OCI-LY7 (cell line): ENCODE results near the gene SND1. TPM values are rescaled to one million over a fixed set of nuclear protein-coding genes. Genes with fewer than 3 reads are reported as not detected.

Experiments
- BruUV-seq: library from RNA; stranded (reverse); fragments of 400-500 nt; replicated peaks from 2 replicates; lab custom pipeline; 2021; lab: Mats Ljungman, UMichigan
- CTCF ChIA-PET: fragments of 300-600 bp; sonication (Branson Sonifier 250); formaldehyde crosslinking; loops from one replicate; lab custom pipeline; 2022; ENCODE audit warnings: antibody characterized with exemption; ENCODE audit not compliant: unreplicated experiment; lab: Charles Lee
- POLR2A ChIA-PET: fragments of 300-600 bp; sonication (Branson Sonifier 250); formaldehyde crosslinking; loops from one replicate; lab custom pipeline; 2022; ENCODE audit warnings: antibody characterized with exemption; lab: Charles Lee
- DNase-seq: peaks from one replicate; pipeline ENCODE4 v3.0.0-alpha.2; 2015; ENCODE audit warnings: low spot score
- H2AFZ ChIP-seq: fragments of 200-600 bp; sonication (generic), shearing (Covaris generic); 2 replicates; pipeline ENCODE4 v1.6.1; 2014; ENCODE audit warnings: mild to moderate bottlenecking, antibody characterized with exemption, low read length, moderate library complexity
- H3K27ac ChIP-seq: fragments of 200-600 bp; sonication (generic); 2 replicates; pipeline ENCODE4 v1.5.1; 2014; ENCODE audit warnings: mixed run types, low read depth, mild to moderate bottlenecking, moderate library complexity, low read length, inconsistent platforms; ENCODE audit not compliant: poor library complexity, severe bottlenecking
- H3K36me3 ChIP-seq: fragments of 200-600 bp; sonication (generic); 2 replicates; pipeline ENCODE4 v1.6.1; 2014; ENCODE audit warnings: mild to moderate bottlenecking, antibody characterized with exemption, low read length, moderate library complexity, mixed read lengths; ENCODE audit not compliant: insufficient read depth
- H3K4me1 ChIP-seq: fragments of 200-600 bp; sonication (generic); 2 replicates; pipeline ENCODE4 v1.5.1; 2014; ENCODE audit warnings: mild to moderate bottlenecking, low read length; ENCODE audit not compliant: insufficient read depth, poor library complexity, severe bottlenecking
- H3K4me2 ChIP-seq: fragments of 200-600 bp; sonication (generic); 2 replicates; pipeline ENCODE4 v1.6.1; 2014; ENCODE audit warnings: mild to moderate bottlenecking, low read length
- H3K4me3 ChIP-seq: fragments of 200-600 bp; sonication (generic); 2 replicates; pipeline ENCODE4 v1.5.1; 2014; ENCODE audit warnings: mild to moderate bottlenecking, low read depth, low read length; ENCODE audit not compliant: poor library complexity, severe bottlenecking
- H3K79me2 ChIP-seq: fragments of 200-600 bp; sonication (generic); 2 replicates; pipeline ENCODE4 v1.6.1; 2016; ENCODE audit warnings: low read depth, mild to moderate bottlenecking, low read length, moderate library complexity, mixed read lengths; ENCODE audit not compliant: insufficient read depth
- H3K9me2 ChIP-seq: fragments of 200-600 bp; sonication (generic); 2 replicates; pipeline ENCODE4 v1.6.1; 2016; ENCODE audit warnings: mild to moderate bottlenecking, low read length, mixed read lengths; ENCODE audit not compliant: insufficient read depth
- H3K9me3 ChIP-seq: fragments of 200-600 bp; sonication (generic); 2 replicates; pipeline ENCODE4 v1.6.1; 2014; ENCODE audit warnings: mild to moderate bottlenecking, mixed run types, low read length, mixed read lengths
- H4K20me1 ChIP-seq: fragments of 200-600 bp; sonication (generic); 2 replicates; pipeline ENCODE4 v1.6.1; 2014; ENCODE audit warnings: mild to moderate bottlenecking, antibody characterized with exemption, low read length, moderate library complexity, mixed read lengths; ENCODE audit not compliant: insufficient read depth
- EZH2phosphoT487 ChIP-seq: fragments of 200-600 bp; sonication (generic); IDR thresholded peaks from 2 replicates; pipeline ENCODE4 v1.6.1; 2018; ENCODE audit warnings: low read depth, borderline replicate concordance, mild to moderate bottlenecking, mixed run types, antibody characterized with exemption, low read length, moderate library complexity, mixed read lengths
- intact Hi-C: fragments of 100-400 bp; cut with micrococcal nuclease; formaldehyde crosslinking; loops from one replicate; pipeline ENCODE4 v1.10.0; 2022; ENCODE audit not compliant: unreplicated experiment
- total RNA-seq, 2 experiments: library from RNA; depleted of rRNA in 1 of 2; stranded (reverse); fragments of >200 nt in 1 of 2; shearing (Covaris generic) in 1 of 2; gene quantifications; 2 replicates each; pipeline ENCODE4 v1.2.3, GENCODE V29; 2014 to 2022
- TF ChIP-seq, protein P1 (sequence below): fragments of 200-600 bp; sonication (generic); conservative IDR thresholded peaks from 2 replicates; pipeline ENCODE4 v1.5.1; 2014; ENCODE audit warnings: mild to moderate bottlenecking, antibody characterized with exemption, low read length, moderate library complexity, mixed read lengths

Gene SND1
- total RNA-seq, 2 experiments from 2014 or later, result 111 to 221 TPM

- peaks cover 9% of the 10 kb centered on the region for H3K4me1 ChIP-seq
- no peak overlapping the region for H3K4me2 ChIP-seq
- no peak for DNase-seq
- peaks cover 24% of the 10 kb centered on the region; the same call in 1 of the 2 replicates for H3K79me2 ChIP-seq
- ChIA-PET CTCF (no interaction called here), POLR2A (interaction anchor here (0.6 to 2.5 kb wide), 7 partner anchors 10 to 1468 kb away, joined by 3 to 7 read pairs (median 5); no protein-coding TSS in a partner anchor)
- H4K20me1 ChIP-seq, result peaks cover 6% of the 10 kb centered on the region; the same call in 1 of the 2 replicates
- intact Hi-C loops, result no loop called here
- peaks cover 20% of the 10 kb centered on the region for H3K36me3 ChIP-seq
- H3K27ac ChIP-seq, result no peak overlapping the region
- no peak overlapping the region for H3K4me3 ChIP-seq
- BruUV-seq, result no TSS peak
- H2AFZ ChIP-seq, result no peak overlapping the region
- H3K9me2 ChIP-seq, result no peaks in the 10 kb centered on the region
- H3K9me3 ChIP-seq, result no peaks in the 10 kb centered on the region
- TF ChIP-seq, protein P1, sequence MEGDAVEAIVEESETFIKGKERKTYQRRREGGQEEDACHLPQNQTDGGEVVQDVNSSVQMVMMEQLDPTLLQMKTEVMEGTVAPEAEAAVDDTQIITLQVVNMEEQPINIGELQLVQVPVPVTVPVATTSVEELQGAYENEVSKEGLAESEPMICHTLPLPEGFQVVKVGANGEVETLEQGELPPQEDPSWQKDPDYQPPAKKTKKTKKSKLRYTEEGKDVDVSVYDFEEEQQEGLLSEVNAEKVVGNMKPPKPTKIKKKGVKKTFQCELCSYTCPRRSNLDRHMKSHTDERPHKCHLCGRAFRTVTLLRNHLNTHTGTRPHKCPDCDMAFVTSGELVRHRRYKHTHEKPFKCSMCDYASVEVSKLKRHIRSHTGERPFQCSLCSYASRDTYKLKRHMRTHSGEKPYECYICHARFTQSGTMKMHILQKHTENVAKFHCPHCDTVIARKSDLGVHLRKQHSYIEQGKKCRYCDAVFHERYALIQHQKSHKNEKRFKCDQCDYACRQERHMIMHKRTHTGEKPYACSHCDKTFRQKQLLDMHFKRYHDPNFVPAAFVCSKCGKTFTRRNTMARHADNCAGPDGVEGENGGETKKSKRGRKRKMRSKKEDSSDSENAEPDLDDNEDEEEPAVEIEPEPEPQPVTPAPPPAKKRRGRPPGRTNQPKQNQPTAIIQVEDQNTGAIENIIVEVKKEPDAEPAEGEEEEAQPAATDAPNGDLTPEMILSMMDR, result no peak
- no peak for TF ChIP-seq EZH2phosphoT487
Measured at GRCh38 chr7:127755521-127755920, 103.5 kb downstream of the SND1 start.

- intact Hi-C loops, result no loop called here
- peaks cover 9% of the 10 kb centered on the region for H3K4me1 ChIP-seq
- CTCF ChIA-PET, result no interaction called here
- DNase-seq, result no peak
- no peak overlapping the region for H3K4me3 ChIP-seq
- H3K79me2 ChIP-seq, result peaks cover 24% of the 10 kb centered on the region; the same call in 1 of the 2 replicates
- no peak overlapping the region for H3K27ac ChIP-seq
- POLR2A ChIA-PET, result interaction anchor here (0.6 to 2.5 kb wide), 8 partner anchors 9 to 1467 kb away, joined by 3 to 7 read pairs (median 4); no protein-coding TSS in a partner anchor
- H4K20me1 ChIP-seq, result peaks cover 6% of the 10 kb centered on the region; the same call in 1 of the 2 replicates
- no TSS peak for BruUV-seq
- no peak for TF ChIP-seq EZH2phosphoT487
- TF ChIP-seq, protein P1, result no peak
- no peaks in the 10 kb centered on the region for H3K9me3 ChIP-seq
- H2AFZ ChIP-seq, result no peak overlapping the region
- H3K36me3 ChIP-seq, result peaks cover 17% of the 10 kb centered on the region
- H3K9me2 ChIP-seq, result no peaks in the 10 kb centered on the region
- H3K4me2 ChIP-seq, result no peak overlapping the region
Measured at GRCh38 chr7:127755965-127756364, 104.0 kb downstream of the SND1 start.

- no peak overlapping the region for H3K4me3 ChIP-seq
- peaks cover 9% of the 10 kb centered on the region for H3K4me1 ChIP-seq
- 0 out of 2 replicates have a peak, but pooled peaks cover 6% of the 10 kb centered on the region for H4K20me1 ChIP-seq
- TF ChIP-seq EZH2phosphoT487, result no peak
- TF ChIP-seq, protein P1, result no peak
- no peak overlapping the region for H2AFZ ChIP-seq
- intact Hi-C loops, result no loop called here
- H3K36me3 ChIP-seq, result peaks cover 17% of the 10 kb centered on the region
- no peaks in the 10 kb centered on the region for H3K9me3 ChIP-seq
- no peak for DNase-seq
- CTCF ChIA-PET, result no interaction called here
- BruUV-seq, result no TSS peak
- no peak overlapping the region for H3K27ac ChIP-seq
- H3K9me2 ChIP-seq, result no peaks in the 10 kb centered on the region
- H3K79me2 ChIP-seq, result peaks cover 24% of the 10 kb centered on the region; the same call in 1 of the 2 replicates
- POLR2A ChIA-PET, result interaction anchor here (0.6 to 1.6 kb wide), 4 partner anchors 9 to 41 kb away, joined by 3 to 8 read pairs (median 3); no protein-coding TSS in a partner anchor
- H3K4me2 ChIP-seq, result no peak overlapping the region
Measured at GRCh38 chr7:127758105-127758504, 106.1 kb downstream of the SND1 start.
